Fibroblast of the aortic adventitia (primary cell): ENCODE measurements around the gene CHST2. TPM values are rescaled to one million over a fixed set of nuclear protein-coding genes. Genes with fewer than 3 reads are reported as not detected.

Experiments used
- DNase-seq: peaks from one replicate; pipeline ENCODE4 v3.0.0-alpha.2; 2010; ENCODE audit warnings: low read depth
- H3K4me3 ChIP-seq: 2 replicates; pipeline ENCODE4 v1.5.1; 2011; ENCODE audit warnings: low read depth, mild to moderate bottlenecking, control low read depth, low read length, moderate library complexity
- total RNA-seq: library from RNA; depleted of rRNA; stranded (reverse); fragments of >200 nt; gene quantifications from 2 replicates; pipeline ENCODE4 v1.2.3, GENCODE V29; 2012; ENCODE audit warnings: low replicate concordance
- TF ChIP-seq, protein P1 (sequence below): IDR thresholded peaks from 2 replicates; pipeline ENCODE4 v1.5.1; 2011; ENCODE audit warnings: mild to moderate bottlenecking, low read length, control low read depth, inconsistent platforms; ENCODE audit not compliant: insufficient read depth

The CHST2 gene
- total RNA-seq, 1 donor, result 5.0 TPM

DNA sequence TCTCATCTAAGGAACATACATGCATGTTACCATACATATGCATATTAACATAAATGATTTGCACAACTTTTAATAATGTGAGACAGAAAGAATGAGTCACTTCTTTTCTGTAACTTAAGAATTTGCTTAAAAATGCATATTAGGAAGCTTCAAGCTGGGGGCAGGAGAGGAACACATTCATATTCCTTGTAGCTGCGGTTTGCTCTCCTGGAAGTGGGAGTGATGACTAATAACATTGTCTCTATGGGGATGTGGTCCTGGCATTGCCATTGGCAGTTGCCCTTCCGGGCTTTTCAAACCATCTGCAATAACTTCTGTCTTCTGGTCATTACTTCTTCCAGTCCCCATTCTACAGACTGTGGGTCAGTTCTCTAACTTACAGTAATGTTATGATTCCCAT, 15.6 kb downstream of the CHST2 start:
- DNase-seq, result peak; percentile 94
- no peak overlapping the region for H3K4me3 ChIP-seq
- TF ChIP-seq, protein P1, sequence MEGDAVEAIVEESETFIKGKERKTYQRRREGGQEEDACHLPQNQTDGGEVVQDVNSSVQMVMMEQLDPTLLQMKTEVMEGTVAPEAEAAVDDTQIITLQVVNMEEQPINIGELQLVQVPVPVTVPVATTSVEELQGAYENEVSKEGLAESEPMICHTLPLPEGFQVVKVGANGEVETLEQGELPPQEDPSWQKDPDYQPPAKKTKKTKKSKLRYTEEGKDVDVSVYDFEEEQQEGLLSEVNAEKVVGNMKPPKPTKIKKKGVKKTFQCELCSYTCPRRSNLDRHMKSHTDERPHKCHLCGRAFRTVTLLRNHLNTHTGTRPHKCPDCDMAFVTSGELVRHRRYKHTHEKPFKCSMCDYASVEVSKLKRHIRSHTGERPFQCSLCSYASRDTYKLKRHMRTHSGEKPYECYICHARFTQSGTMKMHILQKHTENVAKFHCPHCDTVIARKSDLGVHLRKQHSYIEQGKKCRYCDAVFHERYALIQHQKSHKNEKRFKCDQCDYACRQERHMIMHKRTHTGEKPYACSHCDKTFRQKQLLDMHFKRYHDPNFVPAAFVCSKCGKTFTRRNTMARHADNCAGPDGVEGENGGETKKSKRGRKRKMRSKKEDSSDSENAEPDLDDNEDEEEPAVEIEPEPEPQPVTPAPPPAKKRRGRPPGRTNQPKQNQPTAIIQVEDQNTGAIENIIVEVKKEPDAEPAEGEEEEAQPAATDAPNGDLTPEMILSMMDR, result peak; percentile 25

DNA sequence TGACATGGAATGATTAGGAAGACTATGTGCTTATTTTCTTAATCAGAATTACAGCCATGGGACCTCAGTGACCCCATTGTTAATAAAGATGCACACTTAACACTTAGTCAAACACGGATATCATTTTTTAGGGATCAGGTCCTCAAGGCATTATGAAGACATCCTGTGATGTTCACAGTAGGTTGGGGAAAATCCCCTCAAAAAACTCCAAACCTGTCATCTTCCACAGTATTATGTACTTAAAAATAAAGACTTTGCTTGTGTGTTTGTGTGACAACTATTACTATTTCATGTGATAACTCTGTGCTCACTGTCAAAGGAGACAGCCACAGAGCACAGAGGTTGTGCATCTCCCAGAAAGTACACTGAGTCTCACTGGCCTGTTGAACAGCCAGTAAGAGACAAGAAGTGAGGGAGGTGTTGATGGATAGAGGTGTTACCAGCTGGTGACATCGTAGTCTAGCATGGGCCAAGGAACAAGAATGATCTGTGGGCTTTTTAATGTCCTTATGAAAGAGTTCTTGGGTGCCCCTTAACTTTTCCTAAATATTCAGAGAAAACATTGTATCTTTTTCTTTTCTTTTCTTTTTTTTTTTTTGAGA, 18.0 kb downstream of the CHST2 start:
- DNase-seq, result no peak
- no peak overlapping the region for H3K4me3 ChIP-seq
- TF ChIP-seq, protein P1, result no peak

DNA sequence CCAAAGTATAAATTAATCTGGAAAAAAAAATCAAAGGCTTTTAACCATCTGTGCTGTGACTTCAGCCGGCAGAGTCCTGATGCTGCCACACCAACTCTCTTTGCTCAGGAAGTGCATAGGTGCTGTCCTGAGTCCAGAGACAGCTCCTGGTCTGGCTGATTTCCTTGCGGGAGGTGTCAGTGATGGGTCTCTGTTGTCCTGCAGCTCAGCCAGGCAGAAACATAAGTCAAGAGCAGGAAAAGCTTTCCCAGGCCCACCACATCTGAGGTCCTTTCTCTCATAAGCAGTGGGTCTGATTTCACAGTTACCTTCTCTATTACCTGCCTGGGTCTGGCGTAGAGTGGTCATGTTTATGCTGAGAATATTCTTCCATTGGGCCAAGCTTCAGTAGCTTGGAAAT, 19.4 kb downstream of the CHST2 start:
- no peak overlapping the region for H3K4me3 ChIP-seq
- TF ChIP-seq, protein P1, result no peak
- DNase-seq, result no peak

DNA sequence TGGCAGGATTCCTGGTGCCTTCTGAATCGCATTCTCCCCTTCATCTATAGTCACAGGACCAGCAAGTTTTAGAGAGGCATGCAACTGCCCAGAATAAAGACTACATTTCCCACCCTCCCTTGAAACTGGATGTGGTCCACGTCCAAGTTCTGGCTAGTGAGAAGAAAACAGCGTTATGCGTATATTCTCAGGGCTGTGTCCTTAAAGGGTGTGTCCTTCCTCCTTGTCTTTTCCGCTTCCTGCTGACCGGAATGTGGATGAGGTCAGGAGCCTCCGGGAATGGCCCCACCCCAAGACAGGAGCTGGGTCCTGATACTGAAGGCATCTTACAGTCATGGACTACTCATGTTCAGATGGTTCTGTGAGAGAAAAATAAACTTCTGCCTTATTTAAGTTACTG, 20.2 kb downstream of the CHST2 start:
- DNase-seq, result peak; percentile 86
- TF ChIP-seq, protein P1, result no peak
- peak overlapping the region; percentile 11 for H3K4me3 ChIP-seq

DNA sequence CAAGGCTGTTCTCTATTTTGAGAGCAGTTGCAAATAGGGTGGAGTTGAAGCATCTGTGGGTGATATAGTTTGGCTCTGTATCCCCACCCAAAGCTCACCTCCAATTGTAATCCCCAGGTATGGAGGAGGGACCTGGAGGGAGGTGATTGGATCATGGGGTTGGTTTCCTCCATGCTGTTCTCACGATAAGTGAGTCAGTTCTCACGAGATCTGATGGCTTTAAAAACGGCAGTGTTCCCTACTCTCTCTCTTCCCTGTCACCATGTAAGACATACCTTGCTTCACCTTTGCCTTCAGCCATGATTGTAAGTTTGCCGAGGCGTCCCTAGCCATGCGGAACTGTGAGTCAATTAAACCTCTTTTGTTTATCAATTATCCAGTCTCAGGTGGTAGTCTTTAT, 21.0 kb downstream of the CHST2 start:
- TF ChIP-seq, protein P1, result no peak
- DNase-seq, result no peak
- no peak overlapping the region for H3K4me3 ChIP-seq

DNA sequence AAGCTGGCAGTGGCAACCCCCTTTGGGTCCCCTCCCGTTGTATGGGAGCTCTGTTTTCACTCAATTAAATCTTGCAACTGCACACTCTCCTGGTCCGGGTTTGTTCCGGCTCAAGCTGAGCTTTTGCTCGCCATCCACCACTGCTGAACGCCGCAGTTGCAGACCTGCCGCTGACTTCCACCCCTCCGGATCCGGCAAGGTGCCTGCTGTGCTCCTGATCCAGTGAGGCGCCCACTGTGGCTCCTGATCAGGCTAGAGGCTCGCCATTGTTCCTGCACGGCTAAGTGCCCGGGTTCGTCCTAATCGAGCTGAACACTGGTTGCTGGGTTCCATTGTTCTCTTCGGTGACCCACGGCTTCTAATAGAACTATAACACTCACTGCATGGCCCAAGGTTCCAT, 22.8 kb downstream of the CHST2 start:
- TF ChIP-seq, protein P1, result no peak
- no peak overlapping the region for H3K4me3 ChIP-seq
- no peak for DNase-seq

DNA sequence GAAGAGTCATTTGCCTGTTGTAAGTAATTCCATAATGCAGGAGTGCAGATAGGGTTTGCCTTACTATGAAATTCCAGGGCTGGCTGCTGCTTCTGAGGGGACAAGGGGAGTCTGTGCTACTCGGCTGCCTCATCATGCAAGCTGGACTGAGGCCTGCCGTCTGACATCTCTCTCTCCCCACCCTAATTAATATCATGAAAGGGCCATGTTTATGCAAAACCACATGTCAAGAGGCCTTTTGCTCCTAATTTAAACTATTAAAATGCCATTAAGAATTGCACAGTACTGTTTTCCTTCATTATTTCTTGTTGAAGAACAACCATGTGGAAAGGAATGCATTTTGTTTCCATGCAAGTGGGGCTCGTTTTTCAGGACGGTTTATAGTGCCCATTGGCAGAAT, 26.3 kb downstream of the CHST2 start:
- H3K4me3 ChIP-seq, result no peak overlapping the region
- no peak for DNase-seq
- TF ChIP-seq, protein P1, result no peak
